Measurements from ENCODE around the gene PRDM16.

GRCh38 chr1:3472088-3472850 lies 403.3 kb downstream of the PRDM16 start:
- TF ChIP-seq EZH2 (IDR thresholded peaks at IDR 0.05; ENCODE audit: low read length): no peak
- no peak for TF ChIP-seq CTCF (optimal IDR thresholded peaks at IDR 0.05 in 1 of 3, IDR thresholded peaks at IDR 0.05 in 1 of 3, conservative IDR thresholded peaks at IDR 0.05 in 1 of 3; ENCODE audit: extremely low read depth in 1 of 3, insufficient read depth in 2 of 3, low read length in 3 of 3)
